ENCODE measurements around the gene IDUA. TPM values are rescaled to one million over a fixed set of nuclear protein-coding genes. Genes with fewer than 3 reads are reported as not detected.

Gene IDUA
- polyA plus RNA-seq, 2 donors, result 10.0 to 17.8 TPM

DNA sequence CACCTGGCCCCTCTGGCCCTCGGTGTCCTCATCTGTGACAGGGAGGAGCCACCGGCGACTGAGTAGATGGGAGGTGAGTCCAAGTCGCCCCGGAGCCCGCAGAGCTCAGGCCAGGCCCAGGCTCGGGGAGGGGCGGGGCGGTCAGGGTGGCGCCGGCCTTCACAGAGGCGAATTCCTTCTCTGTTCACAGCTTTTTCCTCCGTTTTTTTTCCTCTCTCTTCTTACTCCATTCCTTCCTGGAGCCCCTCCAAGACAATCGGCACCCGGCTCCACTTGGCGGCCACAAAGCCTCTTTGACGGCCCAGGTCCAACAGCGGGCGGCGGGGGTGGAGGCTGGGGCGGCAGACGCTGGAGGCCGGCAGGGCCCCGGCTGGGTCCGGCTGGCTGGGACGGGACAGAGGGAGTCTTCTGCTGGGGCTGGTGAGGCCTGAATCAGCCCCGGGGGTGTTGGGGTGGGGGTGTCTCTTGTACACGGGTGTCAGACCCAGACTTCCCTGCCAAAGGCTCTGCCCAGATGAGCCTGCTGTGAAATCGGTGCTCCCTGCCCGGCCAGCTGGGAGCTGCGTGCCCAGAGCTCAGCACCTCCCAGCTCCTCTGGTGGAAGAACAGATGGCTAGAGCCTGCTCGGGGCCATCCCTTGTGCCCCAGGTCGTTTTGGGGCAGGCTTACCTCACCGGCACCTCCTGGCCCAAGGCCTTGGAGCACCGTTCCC, 47.2 kb downstream of the IDUA start:
- Histone ChIP-seq H3K4me1 (ENCODE audit: control insufficient read depth in 2 of 2, insufficient read depth in 2 of 2, low read length in 1 of 2) (peaks cover 0 to 4% of the 10 kb centered on the region in 2 donors), H3K9me3 (ENCODE audit: control insufficient read depth in 2 of 2, insufficient read depth in 1 of 2, low read depth in 1 of 2, low read length in 1 of 2) (peaks cover 0 to 3% of the 10 kb centered on the region in 2 donors), H3K4me3 (ENCODE audit: low read depth in 1 of 2, low read length in 2 of 2) (no peak overlapping the region), H3K27ac (ENCODE audit: low read depth in 2 of 2, low read length in 1 of 2) (no peak overlapping the region), H3K27me3 (ENCODE audit: control insufficient read depth in 1 of 2, insufficient read depth in 2 of 2, low read length in 2 of 2) (peaks cover 0 to 3% of the 10 kb centered on the region in 2 donors), H3K36me3 (ENCODE audit: control insufficient read depth in 2 of 2, insufficient read depth in 2 of 2, low read length in 1 of 2) (no peaks in the 10 kb centered on the region)
- 32 to 42% methylated on average over 33 to 35 of the region's 35 CpGs for WGBS, 2 donors

DNA sequence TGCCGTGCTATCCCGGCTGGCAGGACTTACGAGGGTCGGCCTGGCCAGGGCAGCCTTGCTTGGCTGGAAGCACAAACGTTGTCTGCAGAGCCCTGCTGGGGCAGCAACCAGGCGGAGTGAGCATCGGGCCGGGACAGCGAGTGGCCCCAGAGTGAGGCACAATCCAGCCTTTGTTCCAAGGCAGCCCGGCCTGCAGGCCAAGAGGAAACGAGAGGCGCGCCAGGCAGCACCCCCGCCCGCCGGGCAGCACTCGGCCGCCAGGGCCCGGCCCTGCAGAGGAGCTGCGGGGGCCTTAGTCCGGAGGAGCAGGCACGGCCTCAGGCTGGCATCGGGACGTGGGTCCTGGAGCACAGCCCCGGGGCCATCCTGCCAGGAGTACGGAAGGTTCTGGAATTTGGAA, 48.7 kb downstream of the IDUA start:
- peaks cover 0 to 3% of the 10 kb centered on the region in 2 donors for H3K9me3 ChIP-seq (ENCODE audit: control insufficient read depth in 2 of 2, insufficient read depth in 1 of 2, low read depth in 1 of 2, low read length in 1 of 2)
- peaks cover 0 to 3% of the 10 kb centered on the region in 2 donors for H3K27me3 ChIP-seq (ENCODE audit: control insufficient read depth in 1 of 2, insufficient read depth in 2 of 2, low read length in 2 of 2)
- 58 to 68% methylated on average over 26 of the region's 26 CpGs for WGBS, 2 donors
- H3K4me1 ChIP-seq (ENCODE audit: control insufficient read depth in 2 of 2, insufficient read depth in 2 of 2, low read length in 1 of 2), result peaks cover 0 to 15% of the 10 kb centered on the region in 2 donors
- H3K4me3 ChIP-seq (ENCODE audit: low read depth in 1 of 2, low read length in 2 of 2), result no peak overlapping the region
- H3K27ac ChIP-seq (ENCODE audit: low read depth in 2 of 2, low read length in 1 of 2), result no peak overlapping the region
- H3K36me3 ChIP-seq (ENCODE audit: control insufficient read depth in 2 of 2, insufficient read depth in 2 of 2, low read length in 1 of 2), result no peaks in the 10 kb centered on the region

DNA sequence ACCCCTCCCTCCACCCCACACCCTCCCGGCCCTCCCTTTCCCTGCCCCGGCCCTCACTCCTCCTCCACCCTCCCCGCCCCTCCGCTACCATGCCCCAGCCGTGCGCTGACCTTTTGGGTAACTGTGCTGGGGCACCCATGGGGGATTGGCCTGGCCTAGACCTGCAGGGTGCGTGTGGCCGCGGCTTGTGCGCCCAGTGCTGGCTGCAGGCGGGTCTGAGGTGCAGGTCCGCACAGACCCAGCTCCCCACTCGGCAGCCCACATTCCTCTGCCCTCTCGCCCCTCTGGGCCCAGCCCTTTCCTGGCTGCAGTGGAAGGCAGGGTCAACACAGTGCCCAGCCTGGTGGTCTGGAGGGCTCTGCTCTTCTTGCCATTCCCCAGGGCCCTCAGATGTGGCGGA, 49.3 kb downstream of the IDUA start:
- 80 to 86% methylated on average over 12 to 15 of the region's 15 CpGs for WGBS, 2 donors
- Histone ChIP-seq H3K27me3 (ENCODE audit: control insufficient read depth in 1 of 2, insufficient read depth in 2 of 2, low read length in 2 of 2) (peaks cover 0 to 3% of the 10 kb centered on the region in 2 donors), H3K9me3 (ENCODE audit: control insufficient read depth in 2 of 2, insufficient read depth in 1 of 2, low read depth in 1 of 2, low read length in 1 of 2) (no peaks in the 10 kb centered on the region), H3K27ac (ENCODE audit: low read depth in 2 of 2, low read length in 1 of 2) (no peak overlapping the region), H3K36me3 (ENCODE audit: control insufficient read depth in 2 of 2, insufficient read depth in 2 of 2, low read length in 1 of 2) (no peaks in the 10 kb centered on the region), H3K4me3 (ENCODE audit: low read depth in 1 of 2, low read length in 2 of 2) (no peak overlapping the region), H3K4me1 (ENCODE audit: control insufficient read depth in 2 of 2, insufficient read depth in 2 of 2, low read length in 1 of 2) (peaks cover 0 to 18% of the 10 kb centered on the region in 2 donors)

DNA sequence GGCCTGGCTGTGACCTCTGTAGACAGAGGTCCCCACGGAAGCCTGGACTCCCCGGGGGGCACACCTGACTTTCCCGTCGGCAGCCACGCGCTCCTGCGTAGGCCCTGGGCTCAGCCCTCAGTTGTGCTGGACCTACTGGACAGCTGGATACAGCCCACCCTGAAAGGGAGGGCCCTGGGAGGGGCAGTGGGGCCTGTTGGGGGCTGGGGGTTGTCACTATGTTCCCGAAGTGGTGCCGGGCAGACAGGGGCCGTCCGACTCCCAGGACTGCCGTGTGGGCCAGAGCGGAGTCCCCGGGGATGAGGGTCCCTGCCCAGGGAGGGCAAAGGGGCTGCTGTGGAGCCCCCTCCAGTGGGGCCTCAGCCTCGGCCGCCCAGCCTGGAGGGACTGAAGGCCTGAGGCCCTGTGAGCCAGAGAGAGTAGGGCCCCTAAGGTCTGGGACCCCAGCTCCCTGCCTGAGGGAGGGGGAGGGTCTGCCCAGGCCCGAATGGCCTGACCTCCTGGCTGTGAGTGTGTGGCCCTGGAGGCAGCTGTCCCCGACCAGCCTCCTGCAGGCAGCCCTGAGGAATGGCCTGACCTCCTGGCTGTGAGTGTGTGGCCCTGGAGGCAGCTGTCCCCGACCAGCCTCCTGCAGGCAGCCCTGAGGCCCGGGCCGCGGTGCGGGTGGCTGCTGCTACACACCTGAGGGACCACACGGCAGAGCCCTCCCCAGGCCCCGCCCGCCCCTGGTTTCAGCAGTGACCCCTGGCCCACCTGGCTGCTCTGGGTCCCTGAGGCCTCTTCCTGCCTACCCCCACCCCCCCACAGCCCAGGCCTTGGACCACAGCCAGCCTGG, 50.3 kb downstream of the IDUA start:
- peaks cover 0 to 3% of the 10 kb centered on the region in 2 donors for H3K27me3 ChIP-seq (ENCODE audit: control insufficient read depth in 1 of 2, insufficient read depth in 2 of 2, low read length in 2 of 2)
- no peaks in the 10 kb centered on the region for H3K36me3 ChIP-seq (ENCODE audit: control insufficient read depth in 2 of 2, insufficient read depth in 2 of 2, low read length in 1 of 2)
- no peaks in the 10 kb centered on the region for H3K9me3 ChIP-seq (ENCODE audit: control insufficient read depth in 2 of 2, insufficient read depth in 1 of 2, low read depth in 1 of 2, low read length in 1 of 2)
- H3K4me3 ChIP-seq (ENCODE audit: low read depth in 1 of 2, low read length in 2 of 2), result no peak overlapping the region
- H3K4me1 ChIP-seq (ENCODE audit: control insufficient read depth in 2 of 2, insufficient read depth in 2 of 2, low read length in 1 of 2), result peaks cover 3 to 28% of the 10 kb centered on the region in 2 donors
- H3K27ac ChIP-seq (ENCODE audit: low read depth in 2 of 2, low read length in 1 of 2), result no peak overlapping the region
- 88 to 89% methylated on average over 25 to 26 of the region's 26 CpGs for WGBS, 2 donors

DNA sequence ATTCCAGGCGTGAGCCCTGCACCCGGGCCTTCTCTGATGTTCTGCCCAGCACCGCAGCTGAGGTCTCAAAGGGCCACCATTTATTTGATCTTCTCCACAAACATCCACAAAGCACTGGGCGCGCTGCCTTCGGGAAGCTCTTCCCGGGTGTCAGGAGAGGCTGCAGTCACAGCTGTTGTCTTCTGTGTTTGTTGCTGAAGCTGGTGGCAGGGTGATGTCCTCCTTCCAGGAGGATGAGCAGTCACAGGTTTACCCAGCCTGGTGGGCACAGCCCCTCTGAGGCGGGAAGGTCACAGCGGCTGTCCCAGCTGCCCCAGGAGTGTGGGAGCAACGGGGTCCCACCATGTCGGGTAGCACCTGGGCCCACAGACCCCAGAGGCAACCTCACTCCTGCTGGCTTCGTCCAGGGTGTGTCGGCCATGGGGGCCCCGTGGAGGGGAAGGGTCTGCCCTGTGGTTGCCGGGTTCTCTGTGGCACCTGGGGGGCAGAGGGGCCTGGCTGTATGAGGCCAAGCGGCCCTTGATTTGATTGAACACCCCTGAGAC, 52.2 kb downstream of the IDUA start:
- Histone ChIP-seq H3K4me3 (ENCODE audit: low read depth in 1 of 2, low read length in 2 of 2) (no peak overlapping the region), H3K36me3 (ENCODE audit: control insufficient read depth in 2 of 2, insufficient read depth in 2 of 2, low read length in 1 of 2) (no peaks in the 10 kb centered on the region), H3K27me3 (ENCODE audit: control insufficient read depth in 1 of 2, insufficient read depth in 2 of 2, low read length in 2 of 2) (no peaks in the 10 kb centered on the region), H3K27ac (ENCODE audit: low read depth in 2 of 2, low read length in 1 of 2) (no peak overlapping the region), H3K4me1 (ENCODE audit: control insufficient read depth in 2 of 2, insufficient read depth in 2 of 2, low read length in 1 of 2) (peaks cover 3 to 35% of the 10 kb centered on the region in 2 donors), H3K9me3 (ENCODE audit: control insufficient read depth in 2 of 2, insufficient read depth in 1 of 2, low read depth in 1 of 2, low read length in 1 of 2) (no peaks in the 10 kb centered on the region)
- 72 to 81% methylated on average over 16 of the region's 16 CpGs for WGBS, 2 donors

DNA sequence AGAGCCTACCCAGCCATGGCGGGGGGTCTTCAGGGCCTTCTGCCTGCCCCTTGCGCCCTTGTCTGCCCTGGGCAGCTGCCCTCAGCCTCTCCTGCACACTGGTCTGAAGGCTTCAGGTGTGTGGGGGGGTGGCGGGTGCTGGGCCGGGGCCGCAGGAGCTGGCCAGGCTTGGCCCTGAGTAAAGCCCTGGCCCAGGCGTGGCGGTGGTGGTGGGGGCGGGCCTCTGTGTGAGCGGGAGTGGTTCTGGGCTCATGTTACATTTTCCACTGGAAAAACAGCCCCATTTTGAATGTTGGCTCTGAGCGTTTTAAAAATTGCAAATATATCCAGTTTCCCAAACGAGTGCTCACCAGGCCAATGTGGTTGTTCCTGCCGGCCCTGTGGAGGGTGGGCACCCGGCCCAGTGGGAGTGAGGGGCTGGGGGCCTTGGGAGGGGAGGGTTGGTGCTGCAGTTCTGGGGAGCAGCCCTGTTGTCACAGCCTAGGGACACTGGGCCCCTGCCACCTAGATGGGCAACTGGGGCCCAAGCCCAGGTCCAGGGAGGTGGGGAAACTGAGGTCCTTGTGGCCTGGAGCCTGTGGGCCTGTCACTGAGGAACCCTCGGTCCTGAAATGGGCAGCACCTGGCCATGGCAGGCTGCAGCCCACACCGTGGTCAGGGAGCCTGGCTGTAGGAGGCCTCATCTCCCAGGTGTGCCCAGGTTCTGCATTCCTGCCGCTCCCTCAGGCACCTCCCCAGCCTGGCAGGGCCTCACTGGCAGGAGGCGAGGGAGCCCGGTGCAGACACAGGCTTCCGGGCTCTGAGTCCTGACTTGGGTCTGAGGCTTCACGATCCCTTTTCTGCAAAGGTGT, 52.9 kb downstream of the IDUA start:
- Histone ChIP-seq H3K27me3 (ENCODE audit: control insufficient read depth in 1 of 2, insufficient read depth in 2 of 2, low read length in 2 of 2) (no peaks in the 10 kb centered on the region), H3K27ac (ENCODE audit: low read depth in 2 of 2, low read length in 1 of 2) (no peak overlapping the region), H3K36me3 (ENCODE audit: control insufficient read depth in 2 of 2, insufficient read depth in 2 of 2, low read length in 1 of 2) (no peaks in the 10 kb centered on the region), H3K9me3 (ENCODE audit: control insufficient read depth in 2 of 2, insufficient read depth in 1 of 2, low read depth in 1 of 2, low read length in 1 of 2) (no peaks in the 10 kb centered on the region), H3K4me1 (ENCODE audit: control insufficient read depth in 2 of 2, insufficient read depth in 2 of 2, low read length in 1 of 2) (peaks cover 3 to 35% of the 10 kb centered on the region in 2 donors), H3K4me3 (ENCODE audit: low read depth in 1 of 2, low read length in 2 of 2) (no peak overlapping the region)
- 42 to 47% methylated on average over 19 to 20 of the region's 20 CpGs for WGBS, 2 donors

DNA sequence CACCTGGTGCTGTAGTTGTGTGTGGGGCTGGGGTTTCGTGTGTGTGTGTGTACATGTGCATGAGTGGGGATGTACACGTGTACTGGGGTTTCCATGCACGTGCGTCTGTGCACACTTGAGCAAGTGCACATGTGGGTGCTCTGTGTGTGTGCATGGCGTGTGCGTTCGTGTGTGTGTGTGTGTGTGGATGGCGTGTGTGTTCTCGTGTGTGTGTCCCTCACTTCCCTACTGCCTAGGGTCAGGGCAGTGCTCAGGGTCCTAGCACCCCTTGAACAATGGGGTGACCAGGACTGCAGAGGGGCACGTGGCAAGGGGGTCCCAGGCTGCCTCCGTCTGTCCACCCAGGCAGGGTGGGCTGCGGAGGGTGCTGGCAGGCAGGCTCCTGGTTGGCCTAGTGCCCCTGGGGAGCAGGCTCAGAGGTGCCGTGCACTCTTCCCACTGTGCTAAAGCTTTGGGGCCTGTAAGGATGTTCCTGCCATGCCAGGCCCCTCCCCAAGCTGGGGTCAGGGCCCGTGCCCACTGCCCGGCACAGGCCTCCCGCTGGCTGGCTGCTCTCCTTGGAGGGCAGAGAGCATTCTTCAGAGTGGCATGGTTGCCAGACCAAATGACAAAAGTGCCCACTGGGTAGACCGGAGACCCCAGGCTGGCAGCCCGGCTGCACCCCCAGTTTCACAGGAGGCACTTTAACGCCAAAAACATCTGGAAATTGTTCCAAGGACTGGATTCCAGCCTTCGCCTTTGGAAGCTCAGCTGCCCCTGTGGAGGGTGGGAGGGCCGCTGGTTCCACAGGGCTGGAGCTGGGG, 53.7 kb downstream of the IDUA start:
- Histone ChIP-seq H3K27me3 (ENCODE audit: control insufficient read depth in 1 of 2, insufficient read depth in 2 of 2, low read length in 2 of 2) (no peaks in the 10 kb centered on the region), H3K9me3 (ENCODE audit: control insufficient read depth in 2 of 2, insufficient read depth in 1 of 2, low read depth in 1 of 2, low read length in 1 of 2) (no peaks in the 10 kb centered on the region), H3K4me1 (ENCODE audit: control insufficient read depth in 2 of 2, insufficient read depth in 2 of 2, low read length in 1 of 2) (peaks cover 3 to 35% of the 10 kb centered on the region in 2 donors), H3K27ac (ENCODE audit: low read depth in 2 of 2, low read length in 1 of 2) (no peak overlapping the region), H3K36me3 (ENCODE audit: control insufficient read depth in 2 of 2, insufficient read depth in 2 of 2, low read length in 1 of 2) (no peaks in the 10 kb centered on the region), H3K4me3 (ENCODE audit: low read depth in 1 of 2, low read length in 2 of 2) (no peak overlapping the region)
- 79 to 81% methylated on average over 19 to 21 of the region's 21 CpGs for WGBS, 2 donors

DNA sequence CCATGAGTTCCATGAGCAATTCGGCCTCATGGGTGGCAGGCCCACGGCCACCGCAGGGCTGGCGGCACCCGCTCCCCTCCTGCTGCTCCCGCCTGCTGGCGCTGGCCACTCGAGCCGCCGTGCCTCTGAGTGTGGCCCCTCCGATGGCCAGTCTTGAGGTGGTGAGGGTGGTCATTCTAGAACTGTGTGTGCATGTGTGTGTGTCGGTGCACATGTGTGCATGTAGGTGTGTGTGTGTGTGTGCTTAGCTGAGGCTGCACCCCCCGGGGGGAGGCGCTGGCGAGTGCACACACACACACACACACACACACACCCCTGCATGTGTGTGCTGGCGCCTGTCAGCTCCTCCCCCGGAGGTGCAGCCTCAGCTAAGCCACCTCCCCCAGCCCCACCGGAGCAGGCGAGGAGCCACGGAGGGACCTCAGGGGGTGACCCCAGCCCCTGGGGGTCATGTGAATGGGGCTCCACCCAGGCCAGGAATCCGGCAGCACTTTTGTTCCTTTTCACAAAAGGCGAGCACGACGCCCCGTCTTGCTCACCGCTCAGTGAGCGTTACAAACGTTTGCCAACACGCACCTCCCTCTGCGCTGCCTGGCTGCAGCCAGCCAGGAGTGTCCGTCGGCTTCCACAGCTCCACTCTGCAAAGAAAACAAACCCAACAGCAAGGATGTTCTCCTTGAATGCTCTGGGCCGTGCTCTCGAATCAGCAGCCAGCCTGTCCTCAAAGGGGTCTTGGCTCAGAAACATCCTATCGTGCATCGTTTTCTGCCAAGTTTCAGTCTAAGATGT, 54.5 kb downstream of the IDUA start:
- Histone ChIP-seq H3K27ac (ENCODE audit: low read depth in 2 of 2, low read length in 1 of 2) (peak overlapping the region in 1 of 2 donors; percentile 7), H3K4me3 (ENCODE audit: low read depth in 1 of 2, low read length in 2 of 2) (no peak overlapping the region)

More for the DNA sequence above, 54.5 kb downstream of the IDUA start:
- no peaks in the 10 kb centered on the region for H3K27me3 ChIP-seq (ENCODE audit: control insufficient read depth in 1 of 2, insufficient read depth in 2 of 2, low read length in 2 of 2)
- WGBS, 2 donors, result 28 to 37% methylated on average over 36 of the region's 36 CpGs
- H3K36me3 ChIP-seq (ENCODE audit: control insufficient read depth in 2 of 2, insufficient read depth in 2 of 2, low read length in 1 of 2), result no peaks in the 10 kb centered on the region
- H3K9me3 ChIP-seq (ENCODE audit: control insufficient read depth in 2 of 2, insufficient read depth in 1 of 2, low read depth in 1 of 2, low read length in 1 of 2), result no peaks in the 10 kb centered on the region
- H3K4me1 ChIP-seq (ENCODE audit: control insufficient read depth in 2 of 2, insufficient read depth in 2 of 2, low read length in 1 of 2), result peaks cover 3 to 31% of the 10 kb centered on the region in 2 donors
